ENCODE measurements around the gene IPCEF1. TPM values are rescaled to one million over a fixed set of nuclear protein-coding genes. Genes with fewer than 3 reads are reported as not detected.

IPCEF1 gene
- total and polyA plus RNA-seq, 2 of the 8 experiments (the other 6 are each of a cell fraction or from before 2014, with no cell fraction given), result 0.41 to 0.78 TPM

DNA sequence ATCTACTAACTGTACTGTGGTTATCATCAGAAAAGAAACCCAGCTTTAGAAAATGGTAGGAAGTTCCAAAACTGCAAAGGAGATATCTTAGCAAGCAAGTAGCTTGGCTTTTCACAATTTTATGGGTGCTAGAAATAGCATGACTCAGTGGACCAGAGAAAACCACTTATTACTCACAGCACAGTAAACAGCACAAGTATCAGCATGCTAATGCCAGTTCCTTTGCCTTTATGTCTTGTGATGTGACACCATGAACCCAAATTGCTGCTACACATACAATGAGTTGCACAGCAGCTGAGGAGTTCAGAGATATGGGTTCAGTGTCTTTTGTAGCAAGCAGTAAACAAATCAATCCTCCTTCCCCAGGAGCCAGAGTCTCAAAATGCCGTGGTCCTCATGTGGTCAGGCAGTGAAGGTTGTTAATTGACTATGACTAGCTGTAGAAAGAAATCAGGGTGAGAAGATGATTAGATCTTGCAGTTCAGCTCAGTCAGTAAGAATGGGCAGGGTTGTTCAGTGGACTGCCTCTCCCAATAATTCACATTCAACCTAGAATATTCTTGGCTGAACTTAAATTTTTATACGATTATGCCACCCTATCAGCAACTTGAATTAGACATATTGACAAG, 244.3 kb downstream of the IPCEF1 start (continued):
- TF ChIP-seq CTBP2 (IDR thresholded peaks at IDR 0.05; ENCODE audit: borderline replicate concordance, insufficient read depth, insufficient read length, low read length) (no peak), CREB1 (IDR thresholded peaks at IDR 0.05) (no peak), CBX8 (IDR thresholded peaks at IDR 0.05; ENCODE audit: borderline replicate concordance, low read depth, low read length) (no peak), ZNF274 (IDR thresholded peaks at IDR 0.05; ENCODE audit: borderline replicate concordance, extremely low read depth, low read length) (no peak), SP4 (IDR thresholded peaks at IDR 0.05; ENCODE audit: low read length) (no peak), ASH2L (IDR thresholded peaks at IDR 0.05; ENCODE audit: low read length) (no peak)
- TF ChIP-seq, protein P1, sequence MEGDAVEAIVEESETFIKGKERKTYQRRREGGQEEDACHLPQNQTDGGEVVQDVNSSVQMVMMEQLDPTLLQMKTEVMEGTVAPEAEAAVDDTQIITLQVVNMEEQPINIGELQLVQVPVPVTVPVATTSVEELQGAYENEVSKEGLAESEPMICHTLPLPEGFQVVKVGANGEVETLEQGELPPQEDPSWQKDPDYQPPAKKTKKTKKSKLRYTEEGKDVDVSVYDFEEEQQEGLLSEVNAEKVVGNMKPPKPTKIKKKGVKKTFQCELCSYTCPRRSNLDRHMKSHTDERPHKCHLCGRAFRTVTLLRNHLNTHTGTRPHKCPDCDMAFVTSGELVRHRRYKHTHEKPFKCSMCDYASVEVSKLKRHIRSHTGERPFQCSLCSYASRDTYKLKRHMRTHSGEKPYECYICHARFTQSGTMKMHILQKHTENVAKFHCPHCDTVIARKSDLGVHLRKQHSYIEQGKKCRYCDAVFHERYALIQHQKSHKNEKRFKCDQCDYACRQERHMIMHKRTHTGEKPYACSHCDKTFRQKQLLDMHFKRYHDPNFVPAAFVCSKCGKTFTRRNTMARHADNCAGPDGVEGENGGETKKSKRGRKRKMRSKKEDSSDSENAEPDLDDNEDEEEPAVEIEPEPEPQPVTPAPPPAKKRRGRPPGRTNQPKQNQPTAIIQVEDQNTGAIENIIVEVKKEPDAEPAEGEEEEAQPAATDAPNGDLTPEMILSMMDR (IDR thresholded peaks at IDR 0.05; ENCODE audit: control extremely low read depth in 1 of 3, insufficient read depth in 1 of 3, low read depth in 1 of 3, low read length in 3 of 3), result no peak
- TF ChIP-seq, protein P2, sequence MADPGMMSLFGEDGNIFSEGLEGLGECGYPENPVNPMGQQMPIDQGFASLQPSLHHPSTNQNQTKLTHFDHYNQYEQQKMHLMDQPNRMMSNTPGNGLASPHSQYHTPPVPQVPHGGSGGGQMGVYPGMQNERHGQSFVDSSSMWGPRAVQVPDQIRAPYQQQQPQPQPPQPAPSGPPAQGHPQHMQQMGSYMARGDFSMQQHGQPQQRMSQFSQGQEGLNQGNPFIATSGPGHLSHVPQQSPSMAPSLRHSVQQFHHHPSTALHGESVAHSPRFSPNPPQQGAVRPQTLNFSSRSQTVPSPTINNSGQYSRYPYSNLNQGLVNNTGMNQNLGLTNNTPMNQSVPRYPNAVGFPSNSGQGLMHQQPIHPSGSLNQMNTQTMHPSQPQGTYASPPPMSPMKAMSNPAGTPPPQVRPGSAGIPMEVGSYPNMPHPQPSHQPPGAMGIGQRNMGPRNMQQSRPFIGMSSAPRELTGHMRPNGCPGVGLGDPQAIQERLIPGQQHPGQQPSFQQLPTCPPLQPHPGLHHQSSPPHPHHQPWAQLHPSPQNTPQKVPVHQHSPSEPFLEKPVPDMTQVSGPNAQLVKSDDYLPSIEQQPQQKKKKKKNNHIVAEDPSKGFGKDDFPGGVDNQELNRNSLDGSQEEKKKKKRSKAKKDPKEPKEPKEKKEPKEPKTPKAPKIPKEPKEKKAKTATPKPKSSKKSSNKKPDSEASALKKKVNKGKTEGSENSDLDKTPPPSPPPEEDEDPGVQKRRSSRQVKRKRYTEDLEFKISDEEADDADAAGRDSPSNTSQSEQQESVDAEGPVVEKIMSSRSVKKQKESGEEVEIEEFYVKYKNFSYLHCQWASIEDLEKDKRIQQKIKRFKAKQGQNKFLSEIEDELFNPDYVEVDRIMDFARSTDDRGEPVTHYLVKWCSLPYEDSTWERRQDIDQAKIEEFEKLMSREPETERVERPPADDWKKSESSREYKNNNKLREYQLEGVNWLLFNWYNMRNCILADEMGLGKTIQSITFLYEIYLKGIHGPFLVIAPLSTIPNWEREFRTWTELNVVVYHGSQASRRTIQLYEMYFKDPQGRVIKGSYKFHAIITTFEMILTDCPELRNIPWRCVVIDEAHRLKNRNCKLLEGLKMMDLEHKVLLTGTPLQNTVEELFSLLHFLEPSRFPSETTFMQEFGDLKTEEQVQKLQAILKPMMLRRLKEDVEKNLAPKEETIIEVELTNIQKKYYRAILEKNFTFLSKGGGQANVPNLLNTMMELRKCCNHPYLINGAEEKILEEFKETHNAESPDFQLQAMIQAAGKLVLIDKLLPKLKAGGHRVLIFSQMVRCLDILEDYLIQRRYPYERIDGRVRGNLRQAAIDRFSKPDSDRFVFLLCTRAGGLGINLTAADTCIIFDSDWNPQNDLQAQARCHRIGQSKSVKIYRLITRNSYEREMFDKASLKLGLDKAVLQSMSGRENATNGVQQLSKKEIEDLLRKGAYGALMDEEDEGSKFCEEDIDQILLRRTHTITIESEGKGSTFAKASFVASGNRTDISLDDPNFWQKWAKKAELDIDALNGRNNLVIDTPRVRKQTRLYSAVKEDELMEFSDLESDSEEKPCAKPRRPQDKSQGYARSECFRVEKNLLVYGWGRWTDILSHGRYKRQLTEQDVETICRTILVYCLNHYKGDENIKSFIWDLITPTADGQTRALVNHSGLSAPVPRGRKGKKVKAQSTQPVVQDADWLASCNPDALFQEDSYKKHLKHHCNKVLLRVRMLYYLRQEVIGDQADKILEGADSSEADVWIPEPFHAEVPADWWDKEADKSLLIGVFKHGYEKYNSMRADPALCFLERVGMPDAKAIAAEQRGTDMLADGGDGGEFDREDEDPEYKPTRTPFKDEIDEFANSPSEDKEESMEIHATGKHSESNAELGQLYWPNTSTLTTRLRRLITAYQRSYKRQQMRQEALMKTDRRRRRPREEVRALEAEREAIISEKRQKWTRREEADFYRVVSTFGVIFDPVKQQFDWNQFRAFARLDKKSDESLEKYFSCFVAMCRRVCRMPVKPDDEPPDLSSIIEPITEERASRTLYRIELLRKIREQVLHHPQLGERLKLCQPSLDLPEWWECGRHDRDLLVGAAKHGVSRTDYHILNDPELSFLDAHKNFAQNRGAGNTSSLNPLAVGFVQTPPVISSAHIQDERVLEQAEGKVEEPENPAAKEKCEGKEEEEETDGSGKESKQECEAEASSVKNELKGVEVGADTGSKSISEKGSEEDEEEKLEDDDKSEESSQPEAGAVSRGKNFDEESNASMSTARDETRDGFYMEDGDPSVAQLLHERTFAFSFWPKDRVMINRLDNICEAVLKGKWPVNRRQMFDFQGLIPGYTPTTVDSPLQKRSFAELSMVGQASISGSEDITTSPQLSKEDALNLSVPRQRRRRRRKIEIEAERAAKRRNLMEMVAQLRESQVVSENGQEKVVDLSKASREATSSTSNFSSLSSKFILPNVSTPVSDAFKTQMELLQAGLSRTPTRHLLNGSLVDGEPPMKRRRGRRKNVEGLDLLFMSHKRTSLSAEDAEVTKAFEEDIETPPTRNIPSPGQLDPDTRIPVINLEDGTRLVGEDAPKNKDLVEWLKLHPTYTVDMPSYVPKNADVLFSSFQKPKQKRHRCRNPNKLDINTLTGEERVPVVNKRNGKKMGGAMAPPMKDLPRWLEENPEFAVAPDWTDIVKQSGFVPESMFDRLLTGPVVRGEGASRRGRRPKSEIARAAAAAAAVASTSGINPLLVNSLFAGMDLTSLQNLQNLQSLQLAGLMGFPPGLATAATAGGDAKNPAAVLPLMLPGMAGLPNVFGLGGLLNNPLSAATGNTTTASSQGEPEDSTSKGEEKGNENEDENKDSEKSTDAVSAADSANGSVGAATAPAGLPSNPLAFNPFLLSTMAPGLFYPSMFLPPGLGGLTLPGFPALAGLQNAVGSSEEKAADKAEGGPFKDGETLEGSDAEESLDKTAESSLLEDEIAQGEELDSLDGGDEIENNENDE (IDR thresholded peaks at IDR 0.05; ENCODE audit: insufficient replicate concordance, low read length), result no peak
